Endothelial cell of umbilical vein (primary cell): Measurements from ENCODE around the gene CCDC66.

ENCODE experiments used
- CTCF ChIP-seq, 2 donors: IDR thresholded peaks; 1 replicate in 1 of 2; 2 replicates in 1 of 2; pipeline ENCODE4 v1.5.1; 2011; ENCODE audit warnings: low read length in 2 of 2, mild to moderate bottlenecking in 2 of 2, moderate library complexity in 2 of 2, control low read depth in 1 of 2, inconsistent platforms in 1 of 2, low read depth in 1 of 2; ENCODE audit not compliant: insufficient read depth in 1 of 2; ENCODE audit errors: extremely low read depth in 1 of 2
- EZH2 ChIP-seq: IDR thresholded peaks from 2 replicates; pipeline ENCODE4 v1.6.1; 2012; ENCODE audit warnings: borderline replicate concordance, low read depth, mild to moderate bottlenecking, moderate library complexity, low read length, inconsistent platforms; ENCODE audit not compliant: severe bottlenecking
- FOS ChIP-seq: IDR thresholded peaks from 2 replicates; pipeline ENCODE4 v1.6.1; 2011; ENCODE audit warnings: mild to moderate bottlenecking, low read length, moderate library complexity, borderline replicate concordance; ENCODE audit not compliant: insufficient read depth
- GATA2 ChIP-seq: IDR thresholded peaks from 2 replicates; pipeline ENCODE4 v1.7.0; 2011; ENCODE audit warnings: low read depth, mild to moderate bottlenecking, moderate library complexity, mixed read lengths, low read length; ENCODE audit not compliant: insufficient read length, insufficient read depth
- JUN ChIP-seq: IDR thresholded peaks from 2 replicates; pipeline ENCODE4 v1.6.1; 2011; ENCODE audit warnings: borderline replicate concordance, low read depth; ENCODE audit not compliant: insufficient read length, insufficient read depth
- MAX ChIP-seq: IDR thresholded peaks from 2 replicates; pipeline ENCODE4 v1.6.1; 2011; ENCODE audit not compliant: insufficient read depth, insufficient read length
- MYC ChIP-seq: IDR thresholded peaks from one replicate; pipeline ENCODE4 v1.6.1; 2011; ENCODE audit warnings: mild to moderate bottlenecking, low read depth, low read length
- POLR2A ChIP-seq: IDR thresholded peaks from 2 replicates; pipeline ENCODE4 v1.6.1; 2012; ENCODE audit warnings: low read depth, mild to moderate bottlenecking, control low read depth, low read length
- POLR2AphosphoS5 ChIP-seq: IDR thresholded peaks from 2 replicates; pipeline ENCODE4 v1.6.1; 2012; ENCODE audit warnings: low read depth, mild to moderate bottlenecking, control low read depth, low read length, moderate library complexity; ENCODE audit not compliant: insufficient read depth

- no peak for TF ChIP-seq FOS
- no peak for TF ChIP-seq EZH2
- TF ChIP-seq POLR2A: no peak
- no peak for TF ChIP-seq CTCF (IDR thresholded peaks at IDR 0.05; ENCODE audit: extremely low read depth in 1 of 2, insufficient read depth in 1 of 2, low read depth in 1 of 2, low read length in 2 of 2)
- TF ChIP-seq GATA2: no peak
- TF ChIP-seq POLR2AphosphoS5: no peak
- no peak for TF ChIP-seq JUN
- TF ChIP-seq MAX: no peak
- TF ChIP-seq MYC: no peak
These were observed 34.6 kb upstream of the CCDC66 start for GRCh38 chr3:56522374-56522773.
